HG03432 (cell line): ENCODE measurements around the gene NUTM2F.
A peak's percentile ranks its signal among the peaks of the same experiment; 100 is the strongest.
"Not testable (repeated sequence)": the region's sequence is repeated elsewhere in the genome, so short reads cannot be mapped to it uniquely, and the experiment has no call there.

Source experiments
- ATAC-seq: cut with Tn5 transposase; IDR thresholded peaks from one replicate; pipeline ENCODE4 v1.9.1; 2021; ENCODE audit warnings: mild to moderate bottlenecking, moderate library complexity; ENCODE audit not compliant: unreplicated experiment

Gene NUTM2F, protein sequence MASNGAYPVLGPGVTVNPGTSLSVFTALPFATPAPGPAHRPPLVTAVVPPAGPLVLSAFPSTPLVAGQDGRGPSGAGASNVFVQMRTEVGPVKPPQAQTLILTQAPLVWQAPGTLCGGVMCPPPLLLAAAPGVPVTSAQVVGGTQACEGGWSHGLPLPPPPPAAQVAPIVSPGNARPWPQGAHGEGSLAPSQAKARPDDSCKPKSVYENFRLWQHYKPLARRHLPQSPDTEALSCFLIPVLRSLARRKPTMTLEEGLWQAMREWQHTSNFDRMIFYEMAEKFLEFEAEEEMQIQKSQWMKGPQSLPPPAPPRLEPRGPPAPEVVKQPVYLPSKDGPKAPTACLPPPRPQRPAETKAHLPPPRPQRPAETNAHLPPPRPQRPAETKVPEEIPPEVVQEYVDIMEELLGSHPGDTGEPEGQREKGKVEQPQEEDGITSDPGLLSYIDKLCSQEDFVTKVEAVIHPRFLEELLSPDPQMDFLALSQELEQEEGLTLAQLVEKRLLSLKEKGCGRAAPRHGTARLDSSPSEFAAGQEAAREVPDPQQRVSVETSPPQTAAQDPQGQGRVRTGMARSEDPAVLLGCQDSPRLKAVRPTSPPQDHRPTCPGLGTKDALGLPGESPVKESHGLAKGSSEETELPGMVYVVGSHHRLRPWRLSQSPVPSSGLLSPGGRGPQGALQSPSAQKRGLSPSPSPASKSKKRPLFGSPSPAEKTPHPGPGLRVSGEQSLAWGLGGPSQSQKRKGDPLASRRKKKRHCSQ

DNA sequence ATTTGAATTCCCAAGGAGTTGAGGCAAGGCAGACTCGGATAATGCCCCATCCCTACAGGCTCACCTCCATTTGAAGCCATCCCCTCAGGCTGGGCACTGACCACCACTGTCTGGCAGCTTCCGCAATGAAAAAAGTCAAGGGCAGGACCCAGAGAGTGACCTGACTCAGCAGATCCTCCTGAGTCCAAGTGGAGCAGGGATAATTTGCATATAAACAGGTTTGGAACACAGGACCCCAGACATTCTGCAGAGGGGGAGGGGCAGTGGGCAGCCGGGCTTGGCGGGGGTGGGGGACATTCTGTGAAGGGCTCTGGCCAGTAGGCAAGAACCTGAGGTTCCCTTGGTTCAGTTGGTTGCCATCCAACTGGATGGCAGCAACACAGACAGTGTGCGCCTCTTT, at the start of gene NUTM2F:
Gene NUTM2F (minus strand): TSS at position 101 of the 400 bp plus-strand sequence. CDS start 21 bp downstream, at position 80.
- ATAC-seq, result not testable (repeated sequence)

DNA sequence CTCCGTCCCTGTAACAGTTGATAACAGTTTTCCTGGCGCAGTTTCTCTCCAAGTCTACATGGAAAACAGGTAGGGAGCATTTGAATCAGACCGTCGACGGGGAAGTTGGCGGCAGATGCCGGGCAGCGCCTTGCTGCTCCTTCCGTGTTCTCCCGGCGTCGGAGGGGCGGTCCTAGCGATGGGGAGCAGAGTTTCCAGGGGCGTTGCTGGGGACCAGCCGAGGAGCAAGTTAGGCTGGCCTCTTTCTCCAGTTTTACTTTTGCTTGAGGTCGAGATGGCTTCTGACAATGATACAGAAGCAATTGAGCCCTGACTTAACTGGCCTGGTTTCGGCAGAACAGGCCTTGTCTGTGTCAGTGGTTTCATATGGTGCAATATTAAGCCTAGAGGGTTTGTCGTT, 46.8 kb upstream of the NUTM2F start:
- ATAC-seq, result peak; percentile 48

DNA sequence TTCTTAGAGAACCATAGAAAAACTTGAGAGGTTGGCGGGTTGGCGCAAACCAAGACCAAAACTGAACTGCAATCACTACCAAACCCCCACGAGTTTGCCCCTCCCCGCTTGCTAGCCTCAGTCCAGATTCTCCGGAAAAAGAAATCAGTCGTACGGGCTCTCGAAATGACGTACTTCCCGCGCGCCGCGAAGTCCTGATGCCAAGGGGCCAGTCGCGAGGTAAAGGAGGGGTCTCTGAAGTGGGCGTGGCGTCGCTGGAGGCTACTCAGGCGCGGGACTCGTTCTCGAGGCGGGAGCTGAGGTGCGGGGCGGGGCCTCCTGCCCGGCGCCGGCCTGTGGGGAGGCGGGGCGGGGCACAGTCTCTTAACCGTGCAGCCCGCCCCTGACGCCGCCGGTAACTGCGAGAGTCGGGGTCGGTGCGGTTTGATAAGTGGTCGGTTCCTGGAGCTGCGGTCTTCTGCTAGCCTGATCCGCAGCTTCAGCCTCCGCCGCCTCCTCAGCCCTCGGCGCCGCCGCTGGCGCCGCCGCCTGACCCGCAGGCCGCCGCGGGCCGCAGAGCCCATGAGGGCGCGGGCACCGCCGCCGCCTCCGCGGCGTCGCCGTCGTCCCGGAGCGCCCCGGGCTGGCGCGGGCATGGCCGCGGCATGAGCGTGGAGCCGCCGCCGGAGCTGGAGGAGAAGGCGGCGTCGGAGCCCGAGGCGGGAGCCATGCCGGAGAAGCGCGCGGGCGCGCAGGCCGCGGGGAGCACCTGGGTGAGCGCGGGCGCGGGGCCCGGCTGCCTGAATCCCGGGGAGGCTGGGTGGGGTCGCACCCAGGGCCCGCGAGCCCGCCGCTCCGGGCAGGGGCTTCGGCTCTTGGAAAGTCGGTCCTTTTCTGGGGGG, 46.0 kb upstream of the NUTM2F start:
- peak; percentile 92 for ATAC-seq

DNA sequence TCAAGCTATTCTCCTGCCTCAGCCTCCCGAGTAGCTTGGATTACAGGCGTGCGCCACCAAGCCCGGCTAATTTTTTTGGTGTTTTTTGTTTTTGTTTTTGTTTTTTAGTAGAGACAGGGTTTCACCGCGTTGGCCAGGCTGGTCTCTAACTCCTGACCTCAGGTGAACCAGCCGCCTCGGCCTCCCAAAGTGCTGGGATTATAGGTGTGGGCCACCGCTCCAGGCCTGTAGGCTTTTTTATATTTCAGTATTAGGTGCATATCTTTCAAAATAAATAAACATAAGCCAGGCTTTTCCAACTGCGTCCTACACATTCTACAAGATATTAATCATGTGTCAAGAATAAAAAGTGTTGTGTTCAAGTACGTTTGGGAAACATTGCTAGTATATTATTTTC, 45.3 kb upstream of the NUTM2F start:
- ATAC-seq, result not testable (repeated sequence)

DNA sequence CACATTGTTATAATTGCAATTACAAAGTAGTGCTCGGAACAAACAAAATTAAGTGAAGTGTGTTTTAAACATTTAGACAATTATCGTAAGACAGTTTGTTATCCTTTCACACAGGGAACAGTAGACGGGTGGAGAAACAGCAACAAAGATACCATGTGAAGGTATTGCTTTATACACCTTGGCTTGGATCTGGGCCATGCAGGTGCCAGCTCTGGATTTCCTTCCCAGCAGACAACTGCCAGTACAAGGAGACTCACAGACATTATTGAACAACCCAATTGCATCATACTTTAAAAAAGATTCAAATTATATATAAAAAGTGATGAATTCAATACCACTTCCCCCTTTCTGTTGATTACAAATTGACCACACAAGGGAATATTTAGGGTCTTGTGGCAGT, 41.8 kb upstream of the NUTM2F start:
- not testable (repeated sequence) for ATAC-seq

DNA sequence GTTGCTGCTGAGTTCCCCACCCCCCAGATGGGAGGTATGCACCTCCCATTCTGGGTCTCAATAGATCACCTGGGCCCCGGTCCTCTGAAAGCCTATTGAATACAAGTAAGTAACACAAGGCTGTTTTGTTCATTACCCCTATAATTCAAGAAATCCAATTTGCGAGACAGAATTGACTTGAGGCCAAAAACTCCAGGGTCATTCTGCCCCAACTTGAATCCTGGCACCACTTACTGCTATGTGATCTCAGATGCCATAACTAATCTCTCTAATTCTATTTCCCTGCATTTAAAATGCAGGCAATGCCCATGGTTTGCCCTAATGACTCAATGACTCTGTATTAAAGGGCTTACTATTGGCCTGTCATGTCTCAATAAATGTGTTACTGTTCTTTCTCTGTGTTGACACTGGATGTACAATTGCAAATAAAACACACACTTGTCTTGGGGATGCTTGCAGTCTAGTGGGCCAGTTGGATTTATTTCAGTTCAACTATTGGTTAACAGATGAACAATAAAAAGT, 35.7 kb upstream of the NUTM2F start:
- not testable (repeated sequence) for ATAC-seq

DNA sequence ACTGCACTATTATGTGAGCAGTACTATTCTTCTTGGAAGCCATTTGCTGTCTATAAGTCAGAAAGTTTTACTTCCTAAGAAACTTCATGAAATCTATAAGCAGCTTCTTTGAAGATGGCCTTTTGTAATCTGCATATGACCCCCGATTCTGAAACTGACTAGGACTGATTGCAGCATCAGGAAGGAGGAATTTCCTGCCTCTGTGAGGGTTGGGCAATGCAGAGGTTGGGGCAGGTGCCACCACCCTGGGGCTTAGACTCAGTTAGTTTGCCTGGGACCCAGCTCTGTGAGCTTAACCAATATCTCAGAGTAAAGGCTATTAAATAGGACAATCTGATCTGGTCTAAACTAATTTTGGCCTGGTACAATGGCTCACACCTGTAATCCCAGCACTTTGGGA, 28.7 kb upstream of the NUTM2F start:
- not testable (repeated sequence) for ATAC-seq

DNA sequence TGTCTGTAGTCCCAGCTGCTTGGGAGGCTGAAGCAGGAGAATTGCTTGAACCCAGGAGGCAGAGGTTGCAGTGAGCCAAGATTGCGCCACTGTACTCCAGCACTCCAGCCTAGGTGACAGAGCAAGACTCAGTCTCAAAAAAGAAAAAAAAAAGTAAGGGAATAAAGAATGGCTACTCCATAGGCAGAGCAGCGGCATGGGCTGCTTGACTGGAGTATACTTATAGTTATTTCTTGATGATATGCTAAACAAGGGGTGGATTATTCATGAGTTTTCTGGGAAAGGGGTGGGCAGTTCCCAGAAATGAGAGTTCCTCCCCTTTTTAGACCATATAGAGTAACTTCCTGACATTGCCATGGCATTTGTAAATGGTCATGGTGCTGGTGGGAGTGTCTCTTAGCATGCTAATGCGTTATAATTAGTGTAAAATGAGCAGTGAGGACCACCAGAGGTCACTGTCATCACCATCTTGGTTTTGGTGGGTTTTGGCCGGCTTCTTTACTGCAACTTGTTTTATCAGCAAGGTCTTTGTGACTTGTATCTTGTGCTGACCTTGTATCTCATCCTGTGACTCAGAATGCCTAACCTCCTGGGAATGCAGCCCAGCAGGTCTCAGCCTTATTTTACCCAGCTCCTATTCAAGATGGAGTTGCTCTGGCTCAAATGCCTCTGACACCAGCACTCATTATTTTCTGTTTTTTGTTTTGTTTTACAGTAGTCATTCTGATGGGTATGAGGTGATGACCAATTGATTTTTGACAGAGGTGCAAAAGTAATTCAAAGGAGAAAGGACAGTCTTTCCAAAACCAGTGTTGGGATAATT, 23.7 kb upstream of the NUTM2F start:
- ATAC-seq, result not testable (repeated sequence)

DNA sequence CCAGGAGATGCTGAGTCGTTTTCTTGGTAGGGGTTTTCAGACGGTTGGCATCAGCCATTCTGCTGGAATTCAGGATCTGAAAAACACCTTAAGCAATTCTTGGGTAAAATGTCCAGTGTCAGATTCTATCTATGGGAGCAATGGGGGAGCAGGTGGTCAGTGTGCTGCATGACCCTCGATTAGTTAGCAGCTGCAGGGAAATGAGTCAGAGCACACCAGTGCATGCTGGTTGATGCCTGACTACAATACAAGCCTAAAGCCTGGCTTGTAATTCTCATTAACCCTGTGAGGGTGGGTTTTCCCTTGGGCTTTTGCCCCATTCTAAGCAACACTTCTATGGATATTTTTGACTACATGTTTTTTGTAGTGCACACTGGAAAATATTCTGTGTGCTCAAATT, 20.3 kb upstream of the NUTM2F start:
- not testable (repeated sequence) for ATAC-seq

DNA sequence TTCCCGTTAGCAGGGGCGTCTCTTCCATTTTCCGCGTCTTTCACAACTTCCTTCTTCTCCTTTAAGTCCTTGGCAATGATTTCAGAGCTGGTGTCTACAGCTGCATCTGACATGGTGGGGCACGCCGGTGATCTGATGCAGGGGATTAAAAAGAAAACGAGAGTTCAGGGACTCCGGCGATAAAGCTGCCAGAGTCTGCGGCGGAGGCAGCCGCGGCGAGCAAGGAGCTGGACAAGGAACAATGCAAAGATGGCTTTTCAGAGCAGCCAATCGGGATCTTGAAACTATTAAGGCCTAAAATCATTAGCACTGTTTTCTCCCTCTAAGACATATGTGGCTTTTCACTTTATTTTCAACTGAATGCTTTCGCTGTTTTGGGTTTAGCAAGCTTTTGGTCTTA, 19.0 kb upstream of the NUTM2F start:
- ATAC-seq, result not testable (repeated sequence)

DNA sequence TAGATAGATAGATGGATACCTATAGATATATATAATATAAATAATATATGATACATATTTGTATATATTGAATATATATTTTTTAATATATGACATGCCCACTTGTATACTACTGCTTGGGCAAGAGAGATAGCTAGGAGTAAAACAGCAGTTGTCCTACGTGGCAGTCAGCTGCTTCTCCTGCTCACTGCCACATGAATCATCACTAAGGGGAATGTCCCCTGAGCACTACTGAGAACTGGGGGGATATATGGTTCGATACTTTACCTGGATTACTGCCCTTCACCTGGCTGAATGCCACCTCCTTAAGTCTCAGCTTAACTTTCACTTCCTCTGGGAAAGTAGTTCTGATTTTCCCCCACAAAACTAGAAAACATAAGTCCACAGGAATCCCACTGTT, 13.3 kb upstream of the NUTM2F start:
- not testable (repeated sequence) for ATAC-seq

DNA sequence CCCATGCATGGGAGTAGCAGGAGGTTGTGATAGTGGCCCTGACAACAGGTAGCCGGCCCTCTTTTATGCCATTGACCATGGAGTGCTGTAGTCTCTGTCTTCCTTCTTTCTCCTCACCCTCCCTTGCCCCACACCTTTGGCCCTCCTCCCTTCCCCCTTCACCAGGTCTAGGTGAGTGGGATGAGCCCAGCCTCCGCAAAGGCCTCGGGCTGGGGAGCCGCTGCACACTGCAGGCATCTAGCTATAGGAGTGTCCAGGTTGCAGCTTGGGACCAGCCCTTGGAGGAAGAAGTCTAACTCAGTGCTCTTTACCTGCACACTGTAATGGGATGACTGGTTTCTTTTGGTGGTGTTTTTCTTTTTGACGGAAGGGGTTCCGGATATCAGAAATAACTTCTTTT, 12.3 kb upstream of the NUTM2F start:
- not testable (repeated sequence) for ATAC-seq

DNA sequence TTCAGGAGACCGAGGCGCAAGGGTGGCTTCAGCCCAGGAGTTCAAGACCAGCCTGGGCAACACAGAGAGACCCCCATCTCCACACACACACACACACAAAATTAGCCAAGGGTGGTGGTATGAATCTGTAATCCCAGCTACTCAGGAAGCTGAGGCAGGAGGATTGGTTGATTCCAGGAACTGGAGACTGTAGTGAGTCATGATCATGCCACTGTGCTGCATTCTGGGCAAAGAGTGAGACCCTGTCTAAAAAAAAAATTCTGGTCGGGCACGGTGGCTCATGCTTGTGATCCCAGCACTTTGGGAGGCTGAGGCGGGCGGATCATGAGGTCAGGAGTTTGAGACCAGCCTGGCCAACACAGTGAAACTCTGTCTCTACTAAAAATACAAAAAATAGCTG, 11.2 kb upstream of the NUTM2F start:
- not testable (repeated sequence) for ATAC-seq

DNA sequence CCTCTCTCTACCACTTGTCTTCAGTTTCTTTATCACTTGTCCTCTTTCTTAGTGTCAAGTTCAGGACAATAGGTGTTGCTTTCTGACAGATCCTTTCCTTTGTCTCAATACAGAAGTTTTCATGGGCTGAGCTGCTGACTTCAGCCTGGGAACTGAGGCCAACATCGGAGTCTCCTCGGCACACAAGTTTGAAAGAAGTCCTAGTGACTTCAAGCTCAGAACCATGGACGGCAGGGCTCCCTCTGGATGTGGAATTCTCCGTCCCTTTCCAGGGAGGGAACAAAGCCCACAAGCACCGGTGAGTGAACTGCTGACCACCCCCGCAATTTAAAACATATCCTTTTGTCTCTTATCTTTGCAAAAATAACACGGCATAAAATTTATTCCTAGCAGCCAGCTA, 10.3 kb upstream of the NUTM2F start:
- not testable (repeated sequence) for ATAC-seq

DNA sequence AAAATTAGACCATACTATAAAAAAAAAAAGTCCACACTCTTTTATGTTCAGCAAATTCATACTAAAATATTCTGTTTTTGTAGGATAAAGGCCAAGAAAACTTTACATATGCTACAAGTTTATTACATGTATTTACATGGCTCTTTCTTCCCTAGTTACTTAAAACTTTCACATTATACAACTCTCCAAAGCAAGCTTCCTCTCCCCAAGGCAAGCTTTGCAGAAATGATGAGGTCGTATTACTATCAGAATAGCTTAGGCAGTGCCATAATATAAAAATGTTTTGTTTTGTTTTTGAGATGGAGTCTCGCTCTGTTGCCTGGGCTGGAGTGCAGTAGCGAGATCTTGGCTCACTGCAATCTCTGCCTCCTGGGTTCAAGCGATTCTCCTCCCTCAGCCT, 8.0 kb upstream of the NUTM2F start:
- ATAC-seq, result not testable (repeated sequence)

DNA sequence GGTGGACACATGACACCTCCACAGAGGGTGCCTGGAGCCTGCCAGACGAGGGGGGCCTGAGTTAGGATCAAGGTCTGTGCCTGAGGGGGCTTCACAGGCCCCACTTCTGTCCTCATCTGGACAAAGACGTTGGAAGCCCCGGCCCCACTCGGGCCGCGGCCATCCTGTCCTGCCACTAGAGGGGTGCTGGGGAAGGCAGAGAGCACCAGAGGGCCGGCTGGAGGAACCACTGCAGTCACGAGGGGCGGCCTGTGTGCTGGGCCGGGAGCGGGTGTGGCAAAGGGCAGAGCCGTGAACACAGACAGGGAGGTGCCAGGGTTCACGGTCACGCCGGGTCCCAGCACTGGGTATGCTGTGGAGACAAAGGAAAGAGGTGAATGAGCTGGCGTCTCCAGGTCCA, 2.9 kb downstream of the NUTM2F start:
- ATAC-seq, result not testable (repeated sequence)

DNA sequence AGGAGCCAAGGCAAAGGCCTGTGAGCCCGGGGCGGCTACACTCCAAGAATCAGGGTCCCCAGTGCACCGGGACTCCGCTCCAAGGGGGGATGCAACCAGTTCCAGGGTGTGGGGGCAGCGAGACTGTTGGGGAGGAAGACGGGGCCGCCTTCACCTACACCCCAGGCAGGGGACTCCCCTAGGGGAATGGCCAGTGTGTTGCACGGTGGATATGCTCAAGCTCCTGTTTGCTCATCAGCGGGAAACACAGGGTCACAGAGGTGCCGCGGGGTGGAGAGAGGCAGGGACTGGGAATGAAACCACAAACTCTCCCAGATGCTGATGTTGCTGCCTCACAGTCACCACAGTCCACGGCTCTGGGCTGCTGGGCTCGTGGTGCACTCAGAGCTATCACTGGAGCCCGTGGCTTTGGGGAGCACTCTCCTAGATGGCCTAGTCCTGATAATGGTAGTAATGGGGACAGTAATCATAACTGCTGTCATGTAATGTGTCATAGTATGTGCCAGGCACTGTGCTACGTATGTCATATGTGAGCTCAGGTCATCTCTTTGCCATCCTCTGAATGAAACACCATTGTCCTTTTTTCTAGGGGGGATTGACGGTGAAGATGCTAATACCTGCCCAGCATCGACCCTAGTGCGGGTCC, 5.2 kb downstream of the NUTM2F start:
- ATAC-seq, result not testable (repeated sequence)

DNA sequence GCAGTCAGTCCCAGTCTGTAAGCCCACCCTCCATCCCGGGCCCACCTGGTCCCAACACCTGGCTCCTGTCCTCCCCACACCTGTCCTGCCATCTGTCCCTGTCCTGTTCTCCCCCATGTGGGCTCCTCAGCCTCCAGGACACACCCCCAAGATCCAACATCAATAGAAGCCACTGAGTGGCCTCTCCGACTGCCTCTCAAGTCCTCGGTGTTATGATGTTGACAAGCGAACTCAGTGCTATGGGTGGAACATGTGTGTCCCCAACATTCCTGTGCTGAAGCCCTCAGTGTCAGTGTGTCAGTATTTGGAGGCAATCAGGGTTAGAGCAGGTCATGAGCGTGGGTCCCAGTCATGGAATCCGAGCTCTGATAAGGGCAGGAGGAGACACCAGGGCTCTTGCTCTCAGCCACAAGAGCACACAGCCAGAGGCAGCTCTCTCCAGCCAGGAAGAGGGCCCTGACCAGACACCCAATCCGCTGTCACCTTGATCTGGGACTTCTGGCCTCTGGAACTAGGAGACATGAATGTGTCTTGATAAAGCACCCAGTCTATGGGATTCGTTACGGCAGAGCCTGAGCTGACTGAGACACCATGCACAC, 6.0 kb downstream of the NUTM2F start:
- not testable (repeated sequence) for ATAC-seq
